GM19372 (cell line): ENCODE results near the gene MXD3.
"Not testable (repeated sequence)": the region's sequence is repeated elsewhere in the genome, so short reads cannot be mapped to it uniquely, and the experiment has no call there.

ENCODE experiments used
- ATAC-seq: cut with Tn5 transposase; IDR thresholded peaks from one replicate; pipeline ENCODE4 v1.9.1; 2021; ENCODE audit warnings: mild to moderate bottlenecking, low read depth, moderate library complexity; ENCODE audit not compliant: unreplicated experiment

Gene MXD3, protein sequence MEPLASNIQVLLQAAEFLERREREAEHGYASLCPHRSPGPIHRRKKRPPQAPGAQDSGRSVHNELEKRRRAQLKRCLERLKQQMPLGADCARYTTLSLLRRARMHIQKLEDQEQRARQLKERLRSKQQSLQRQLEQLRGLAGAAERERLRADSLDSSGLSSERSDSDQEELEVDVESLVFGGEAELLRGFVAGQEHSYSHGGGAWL

DNA sequence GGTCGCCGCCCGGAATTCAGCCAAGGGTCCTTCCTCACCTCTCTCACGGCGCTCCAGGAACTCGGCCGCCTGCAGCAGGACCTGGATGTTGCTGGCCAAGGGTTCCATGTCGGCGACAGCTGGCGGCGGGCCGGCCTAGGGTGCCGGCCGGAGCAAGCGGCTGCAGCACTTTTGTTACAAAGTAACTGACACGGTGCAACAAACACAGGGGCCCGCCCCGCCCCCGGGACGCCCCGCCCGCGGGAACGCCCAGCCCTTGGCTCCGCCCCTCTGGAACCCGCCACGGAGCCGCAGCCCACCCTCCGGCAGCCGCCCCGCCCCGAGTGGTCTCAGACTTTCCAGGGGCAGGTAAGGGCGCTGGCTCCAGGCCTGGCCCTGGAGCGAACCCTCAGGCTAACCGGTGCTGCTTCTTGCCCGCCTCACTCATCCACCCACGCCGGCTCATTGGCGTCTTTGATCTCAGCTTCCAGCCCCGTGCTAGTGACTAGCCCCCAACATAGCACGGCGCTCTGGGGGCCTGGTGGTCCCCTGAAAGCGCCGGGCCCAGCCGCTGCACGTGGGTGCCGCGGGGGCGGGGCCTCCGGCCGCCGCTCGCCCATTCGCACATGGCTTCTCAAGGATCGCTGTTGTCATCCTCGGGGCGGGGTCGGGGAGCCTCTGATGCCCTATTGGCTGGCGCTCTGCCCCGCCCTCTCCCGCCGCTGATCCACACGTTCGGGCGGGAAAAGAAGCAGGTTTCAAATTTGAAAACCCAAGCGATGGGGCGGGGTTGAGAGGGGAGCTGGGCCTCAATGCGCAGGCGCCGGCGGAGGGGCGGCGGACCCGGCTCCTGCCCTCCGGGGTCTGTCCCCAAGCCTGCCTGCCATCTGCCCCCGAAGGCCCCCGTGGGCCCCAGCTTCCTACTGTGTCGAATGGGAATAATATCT lies at the start of gene MXD3:
MXD3 (minus strand) TSS at position 176 of the 926 bp plus-strand sequence; CDS start at position 108, 68 bp downstream.
- ATAC-seq, result peak; percentile 79

DNA sequence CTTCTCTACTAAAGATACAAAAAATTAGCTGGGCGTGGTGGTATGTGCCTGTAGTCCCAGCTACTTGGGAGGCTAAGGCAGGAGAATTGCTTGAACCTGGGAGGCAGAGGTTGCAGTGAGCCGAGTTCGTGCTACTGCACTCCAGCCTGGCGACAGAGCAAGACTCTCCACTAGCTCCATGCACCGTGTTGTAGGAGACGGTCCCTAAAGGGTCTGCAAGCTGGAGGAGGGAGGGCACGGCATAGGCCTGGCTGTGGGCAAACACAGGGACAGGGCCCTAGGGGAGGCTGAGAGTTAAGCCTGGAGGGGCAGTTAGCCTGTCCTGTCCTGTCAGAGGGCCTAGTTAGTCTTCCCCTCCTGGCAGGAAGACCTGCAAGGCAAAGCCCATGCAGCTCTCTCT lies 49.0 kb upstream of the MXD3 start:
- not testable (repeated sequence) for ATAC-seq

DNA sequence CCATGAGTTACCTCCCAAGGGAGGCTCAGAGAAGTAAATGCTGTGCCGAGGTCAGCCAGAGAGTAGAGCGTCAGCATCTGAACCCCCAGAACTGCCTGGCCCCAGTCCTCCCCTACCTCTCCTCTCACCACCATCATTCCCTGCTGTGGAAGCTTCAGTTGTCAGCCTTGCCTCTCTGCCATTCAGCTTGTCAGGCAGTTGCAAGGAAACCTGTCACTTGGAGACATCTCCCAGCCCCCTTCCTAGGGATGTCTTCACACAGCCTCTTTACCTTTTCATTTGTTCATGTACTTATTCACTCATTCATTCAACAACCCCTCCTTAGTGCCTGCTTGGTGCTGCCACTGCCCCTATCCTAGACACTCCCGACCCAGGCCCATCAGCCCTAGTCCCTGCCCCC lies 48.2 kb upstream of the MXD3 start:
- no peak for ATAC-seq

- ATAC-seq, result no peak
Observed at GRCh38 chr5:177359451-177359851, 47.8 kb upstream of the MXD3 start.

- ATAC-seq, result no peak
Observed at GRCh38 chr5:177358370-177358819, 46.7 kb upstream of the MXD3 start.

GRCh38 chr5:177357459-177358351 lies 46.0 kb upstream of the MXD3 start, which contains the start of gene RGS14:
TSS of gene RGS14 (plus strand) at chr5:177357924. CDS start at chr5:177358025, 101 bp downstream.
- peak; percentile 94 for ATAC-seq

DNA sequence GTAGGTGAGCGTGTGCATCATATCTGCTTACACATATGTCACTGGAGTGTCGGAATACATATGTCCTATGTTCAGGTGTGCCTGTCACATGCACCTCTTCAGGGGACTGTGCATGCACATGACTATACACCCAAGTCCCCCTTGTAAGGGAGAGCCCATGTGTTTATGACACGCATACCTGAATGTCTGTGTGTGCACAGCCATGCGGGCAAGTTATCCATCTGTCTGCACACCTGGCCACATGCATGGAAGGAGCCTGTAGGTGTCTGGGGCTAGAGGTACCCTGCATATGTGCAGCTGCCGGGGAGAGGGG lies 45.4 kb upstream of the MXD3 start:
- no peak for ATAC-seq

- ATAC-seq, result no peak
Observed at GRCh38 chr5:177356746-177357145, 45.0 kb upstream of the MXD3 start.

GRCh38 chr5:177355868-177356168 lies 44.1 kb upstream of the MXD3 start:
- no peak for ATAC-seq

- ATAC-seq, result no peak
Observed at GRCh38 chr5:177355162-177355867, 43.6 kb upstream of the MXD3 start.

DNA sequence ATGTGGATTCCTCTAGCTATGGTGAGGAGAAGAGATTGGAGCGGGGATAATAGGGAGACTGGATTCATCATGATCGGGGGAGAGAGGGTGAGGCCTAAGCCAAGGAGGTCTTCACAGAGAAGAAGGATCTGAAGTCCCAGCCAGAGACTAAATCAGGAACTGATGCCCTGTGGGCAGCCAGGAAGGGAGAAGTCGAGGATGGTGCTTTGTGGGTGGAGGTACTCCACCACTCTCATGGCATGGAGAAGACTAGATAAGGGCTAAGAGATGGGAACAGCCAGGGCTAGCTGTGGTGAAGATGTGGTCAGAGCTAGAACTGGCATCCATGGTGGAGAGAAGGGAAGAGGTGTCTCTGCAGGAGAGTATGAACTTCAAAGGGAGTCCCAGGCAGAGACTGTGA lies 43.0 kb upstream of the MXD3 start:
- ATAC-seq, result no peak

DNA sequence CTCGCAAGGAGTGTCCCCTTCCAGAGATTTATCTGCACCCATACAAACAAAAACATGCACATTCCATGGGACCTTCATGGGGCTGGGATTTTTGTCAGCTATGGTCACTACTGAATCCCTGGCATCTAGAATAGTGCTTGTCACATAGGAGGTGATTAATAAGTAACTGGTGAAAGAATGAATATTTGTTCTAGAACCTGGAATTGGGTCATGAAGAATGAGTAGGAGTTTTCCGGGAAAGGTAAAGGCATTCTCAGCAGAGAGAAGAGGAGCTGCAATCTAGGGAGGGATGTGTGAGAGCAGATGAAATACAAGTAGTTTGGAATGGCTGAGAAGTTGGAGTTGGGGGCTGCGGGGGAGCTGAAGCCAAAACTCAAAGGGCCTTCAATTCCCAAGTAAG lies 42.6 kb upstream of the MXD3 start:
- ATAC-seq, result no peak

- no peak for ATAC-seq
Observed at GRCh38 chr5:177353093-177353492, 41.4 kb upstream of the MXD3 start.

GRCh38 chr5:177351392-177352329 lies 40.0 kb upstream of the MXD3 start, which contains the start of gene LMAN2:
TSS of gene LMAN2 (minus strand) at chr5:177351668. CDS start at chr5:177351647, 21 bp downstream.
- ATAC-seq, result peak; percentile 95

GRCh38 chr5:177350776-177351391 lies 39.2 kb upstream of the MXD3 start:
- ATAC-seq, result no peak

DNA sequence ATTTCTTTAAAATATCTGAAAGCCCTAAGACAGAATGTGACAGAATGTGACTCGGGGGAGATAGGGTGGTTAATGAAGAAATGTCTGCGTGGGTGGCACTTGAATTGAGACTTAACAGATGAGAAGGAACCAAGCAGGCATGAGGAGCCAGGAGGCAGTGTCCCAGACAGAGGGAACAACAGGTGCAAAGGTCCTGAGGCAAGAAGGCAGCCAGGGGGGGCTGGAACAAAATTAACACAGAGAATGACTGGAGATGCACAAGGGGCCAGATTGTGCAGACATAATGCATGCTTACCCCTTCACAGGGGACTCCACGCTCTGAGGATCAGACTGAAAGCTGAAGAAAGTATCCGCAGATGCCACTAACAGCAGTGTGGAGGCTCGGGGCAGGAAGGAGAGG lies 38.1 kb upstream of the MXD3 start:
- ATAC-seq, result no peak

- ATAC-seq, result no peak
Observed at GRCh38 chr5:177349362-177349647, 37.6 kb upstream of the MXD3 start.

- no peak for ATAC-seq
Observed at GRCh38 chr5:177347699-177348098, 36.0 kb upstream of the MXD3 start.

DNA sequence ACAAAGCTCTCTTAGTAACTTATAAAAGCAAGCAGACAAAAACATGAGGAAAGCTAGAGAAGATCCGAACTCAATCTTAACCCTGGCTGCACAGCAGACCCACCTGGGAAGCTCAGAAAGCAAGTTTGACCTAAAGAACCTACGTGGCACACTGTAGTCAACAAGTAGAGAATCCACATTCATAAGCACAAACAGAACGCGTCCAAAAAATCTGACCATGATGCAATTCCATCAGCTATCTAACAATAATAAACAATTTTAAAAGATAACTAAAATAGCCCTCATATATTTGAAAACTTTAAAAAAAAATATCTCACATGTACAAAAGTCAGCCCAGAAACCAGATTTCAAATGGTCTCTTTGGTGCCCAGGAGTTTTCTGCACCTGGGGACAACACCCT lies 35.1 kb upstream of the MXD3 start:
- ATAC-seq, result no peak
